Hematopoietic multipotent progenitor cell treated with erythropoietin and hydrocortisone succinate and interleukin-3 and kit ligand, for 6 days (in vitro differentiated cells): ENCODE results near the gene DDIT4L.
"Not testable (repeated sequence)": the region's sequence is repeated elsewhere in the genome, so short reads cannot be mapped to it uniquely, and the experiment has no call there.

Source experiments
- DNase-seq: peaks from one replicate; pipeline ENCODE4 v3.0.0-alpha.2; 2015

Gene DDIT4L

DNA sequence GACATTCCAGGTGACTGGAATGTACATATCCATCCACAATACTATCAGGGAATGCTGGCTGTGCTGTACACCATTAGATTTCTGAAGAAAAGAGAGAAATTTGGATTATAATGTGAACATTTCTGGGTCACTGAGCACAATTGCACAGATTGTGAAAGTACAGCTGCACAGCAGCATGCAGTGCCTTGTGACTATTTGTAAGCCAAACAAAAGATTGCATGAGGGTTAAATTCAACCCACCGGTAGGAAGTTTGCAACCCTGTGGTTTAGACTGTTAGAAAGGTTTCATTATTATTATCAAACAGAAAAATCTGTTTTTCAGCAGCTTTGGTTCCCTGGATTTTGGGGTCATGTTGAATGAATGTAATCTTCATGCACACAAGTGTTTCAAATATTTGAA lies 24.5 kb downstream of the DDIT4L start:
- no peak for DNase-seq

DNA sequence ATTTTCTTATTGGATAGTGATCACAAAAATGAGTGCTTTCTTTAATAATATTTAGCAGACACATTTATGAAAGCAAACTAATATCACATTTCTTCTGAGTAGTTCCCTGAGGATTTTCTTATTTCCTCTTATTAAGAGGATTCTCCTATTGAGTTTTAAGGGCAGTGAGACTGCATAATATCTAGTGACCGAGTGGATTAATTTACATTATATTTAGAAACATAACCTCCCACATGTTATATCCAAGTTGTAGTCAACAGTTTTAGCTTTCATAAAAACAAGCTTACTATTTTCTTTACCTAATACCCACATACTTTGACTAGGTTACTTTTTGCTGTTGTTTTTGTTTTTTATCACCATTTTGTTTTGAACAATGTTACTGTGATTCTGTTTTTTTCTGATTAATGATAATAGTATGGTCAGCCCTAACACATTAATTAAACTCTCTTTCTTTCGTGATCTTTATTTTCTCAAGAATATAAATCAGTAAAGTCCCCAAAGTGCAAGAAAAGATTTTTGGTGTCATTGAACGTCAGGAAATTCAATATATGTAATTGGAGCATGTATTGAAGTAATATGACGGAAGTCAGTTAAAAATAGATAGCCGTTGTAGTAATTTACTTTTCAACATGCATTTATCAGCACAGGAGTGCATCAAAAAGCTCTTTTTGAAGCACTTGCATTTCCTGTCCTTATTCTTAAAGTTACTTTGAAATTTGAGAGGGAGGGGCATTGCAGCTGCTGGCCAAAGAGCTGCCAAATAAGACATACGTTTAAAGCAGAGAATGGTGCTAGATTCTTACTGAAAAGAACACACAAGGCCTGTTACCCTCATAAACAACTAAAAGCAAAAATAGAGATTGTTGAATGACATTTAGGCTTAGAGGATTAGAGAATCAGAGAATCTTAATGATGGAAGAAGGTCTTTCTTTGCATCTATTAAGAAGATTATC lies 25.2 kb downstream of the DDIT4L start:
- DNase-seq: no peak

DNA sequence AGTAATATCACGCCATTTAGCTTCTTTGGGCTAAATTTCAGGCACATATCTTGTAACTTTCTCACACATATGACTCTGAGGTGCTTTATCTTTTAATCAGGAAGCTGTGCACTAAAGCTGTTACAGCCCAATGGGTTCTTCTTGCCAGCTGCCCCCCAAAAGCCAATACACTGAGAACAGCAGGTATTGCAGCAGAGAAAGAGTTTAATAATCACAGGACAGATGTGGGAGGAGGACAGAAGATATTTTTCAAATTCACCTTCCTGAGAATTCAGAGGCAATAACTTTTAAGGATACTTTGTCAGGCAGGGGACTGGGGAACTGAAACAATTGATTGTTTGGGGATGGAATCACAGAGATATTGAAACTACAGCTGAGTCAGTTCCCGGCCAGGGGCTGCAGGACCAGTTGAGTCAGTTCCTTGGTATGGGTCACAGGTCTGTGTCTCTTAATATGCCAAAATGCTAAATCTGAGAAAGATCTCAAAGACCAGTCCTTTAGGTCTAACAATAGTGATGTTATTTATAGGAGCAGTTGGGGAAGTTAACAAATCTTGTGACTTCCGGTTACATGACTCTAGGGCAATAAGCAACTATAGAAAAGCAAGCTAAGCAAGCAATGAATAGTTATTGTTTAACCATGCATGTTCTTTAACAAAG lies 28.1 kb downstream of the DDIT4L start:
- DNase-seq: no peak

DNA sequence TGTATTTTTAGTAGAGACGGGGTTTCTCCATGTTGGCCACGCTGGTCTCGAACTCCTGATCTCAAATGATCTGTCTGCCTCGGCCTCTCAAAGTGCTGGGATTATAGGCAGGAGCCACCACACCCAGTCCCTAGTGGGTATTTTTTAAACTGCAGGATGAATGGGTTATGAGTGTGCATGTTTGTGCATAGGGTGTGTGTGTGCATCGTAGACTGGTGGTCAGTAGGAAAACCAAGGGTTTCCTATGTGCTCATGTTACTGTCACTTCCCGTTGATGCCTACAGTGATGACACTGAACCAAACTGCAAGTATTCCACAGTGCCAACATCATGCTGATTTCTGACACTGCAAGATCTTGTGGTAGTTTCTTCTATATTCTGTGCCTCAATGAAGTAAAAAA lies 41.1 kb downstream of the DDIT4L start:
- DNase-seq: no peak

DNA sequence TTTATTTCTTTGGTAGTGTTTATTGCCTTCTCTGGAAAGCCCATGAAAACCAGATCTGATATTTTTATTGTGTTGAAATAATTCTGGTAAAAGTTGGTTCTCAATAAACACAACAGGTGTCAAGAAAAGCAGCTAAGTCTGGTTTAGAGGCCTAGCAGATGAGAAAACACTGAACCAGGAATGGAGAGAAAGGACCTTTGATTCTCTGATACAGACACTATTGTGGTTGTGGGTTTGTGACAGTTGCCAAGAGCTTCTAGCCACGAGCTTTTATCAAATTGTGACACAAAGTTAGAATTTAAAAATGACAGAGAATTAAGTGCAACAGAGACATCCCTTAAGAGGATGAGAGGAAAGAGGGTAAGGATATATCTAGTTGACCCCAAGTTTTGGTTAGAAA lies 42.6 kb downstream of the DDIT4L start:
- DNase-seq: no peak

DNA sequence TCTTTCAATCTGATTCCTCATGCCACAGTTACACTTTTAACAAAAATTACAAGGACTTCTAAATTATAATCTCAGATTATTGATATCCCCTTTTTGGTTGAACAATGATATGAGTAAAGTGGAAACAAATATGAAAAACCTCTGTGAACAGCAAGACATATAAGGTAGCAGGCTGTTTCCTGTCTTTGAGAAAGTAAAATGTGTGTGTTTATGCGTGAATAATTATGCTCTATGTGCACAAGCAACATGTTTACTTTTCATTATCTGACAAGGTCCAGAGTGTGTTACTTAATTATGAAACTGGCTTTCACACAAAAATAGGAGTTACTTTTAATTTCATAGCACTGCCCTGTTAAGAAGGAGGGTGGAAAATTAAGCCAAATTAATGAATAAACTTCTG lies 43.1 kb downstream of the DDIT4L start:
- DNase-seq: no peak

DNA sequence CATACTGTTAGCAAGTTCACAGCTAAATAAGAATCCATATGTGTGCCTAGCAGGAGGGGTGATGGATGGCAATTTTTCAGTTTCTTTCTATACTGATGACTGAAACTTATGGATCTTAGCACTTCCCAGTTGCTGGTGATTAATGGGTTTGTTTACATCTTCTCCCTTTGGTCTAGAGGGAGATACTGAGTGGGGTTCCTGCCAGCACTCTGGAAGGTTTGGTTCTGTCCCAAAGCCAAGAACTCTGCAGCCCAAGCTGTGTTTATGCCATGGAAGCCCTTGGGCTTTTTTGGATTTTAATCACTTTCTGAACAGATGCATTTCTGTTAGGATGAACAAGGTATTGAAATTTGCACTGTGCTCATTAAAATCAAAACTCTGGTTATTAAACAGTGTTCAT lies 43.5 kb downstream of the DDIT4L start:
- no peak for DNase-seq

DNA sequence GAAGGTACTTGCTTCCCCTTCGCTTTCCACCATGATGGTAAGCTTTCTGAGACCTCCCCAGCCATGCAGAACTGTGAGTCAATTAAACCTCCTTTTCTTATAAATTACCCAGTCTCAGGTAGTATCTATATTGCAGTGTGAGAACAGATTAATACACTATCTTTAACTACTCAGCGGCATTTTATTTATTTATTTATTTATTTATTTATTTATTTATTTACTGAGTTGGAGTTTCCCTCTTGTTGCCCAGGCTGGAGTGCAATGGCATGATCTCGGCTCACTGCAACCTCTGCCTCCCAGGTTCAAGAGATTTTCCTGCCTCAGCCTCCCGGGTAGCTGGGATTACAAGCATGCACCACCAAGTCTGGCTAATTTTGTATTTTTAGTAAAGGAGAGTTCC lies 52.9 kb downstream of the DDIT4L start:
- DNase-seq: not testable (repeated sequence)
